Aorta (tissue), 5 donors: Measurements from ENCODE around the gene AGAP1. TPM values are rescaled to one million over a fixed set of nuclear protein-coding genes. Genes with fewer than 3 reads are reported as not detected.

Experiments
- ATAC-seq: fragments of 200-7000 bp; cut with Tn5 transposase; one replicate; pipeline ENCODE4 v1.9.1; 2022; ENCODE audit warnings: moderate library complexity; ENCODE audit not compliant: low FRiP score
- DNase-seq, 2 donors: peaks; one replicate each; pipeline ENCODE4 v3.0.0-alpha.2; 2020
- H3K27ac ChIP-seq, 2 donors: one replicate each; pipeline ENCODE4 v1.5.1; 2013; ENCODE audit warnings: low read length in 2 of 2, mild to moderate bottlenecking in 2 of 2, moderate library complexity in 2 of 2, control low read depth in 1 of 2, inconsistent platforms in 1 of 2, low read depth in 1 of 2
- H3K27me3 ChIP-seq, 2 donors: one replicate each; pipeline ENCODE4 v1.6.1; 2013; ENCODE audit warnings: control low read depth in 1 of 2, low read length in 1 of 2, mild to moderate bottlenecking in 1 of 2, moderate library complexity in 1 of 2; ENCODE audit not compliant: insufficient read depth in 2 of 2, control insufficient read depth in 1 of 2
- H3K36me3 ChIP-seq, 2 donors: one replicate each; pipeline ENCODE4 v1.6.1; 2013; ENCODE audit warnings: control low read depth in 1 of 2, low read length in 1 of 2, mild to moderate bottlenecking in 1 of 2; ENCODE audit not compliant: insufficient read depth in 2 of 2, control insufficient read depth in 1 of 2
- H3K4me1 ChIP-seq, 2 donors: one replicate each; pipeline ENCODE4 v1.6.1; 2013; ENCODE audit warnings: low read length in 2 of 2, control low read depth in 1 of 2, mild to moderate bottlenecking in 1 of 2, moderate library complexity in 1 of 2; ENCODE audit not compliant: insufficient read depth in 2 of 2, control insufficient read depth in 1 of 2
- H3K4me3 ChIP-seq, 2 donors: one replicate each; pipeline ENCODE4 v1.5.1; 2013; ENCODE audit warnings: low read length in 2 of 2, control low read depth in 1 of 2, mild to moderate bottlenecking in 1 of 2
- H3K9me3 ChIP-seq: one replicate; pipeline ENCODE4 v1.6.1; 2013; ENCODE audit warnings: mild to moderate bottlenecking, low read length; ENCODE audit not compliant: control insufficient read depth
- WGBS, 2 donors: extraction: QIAGEN DNeasy Blood & Tissue Kit; methylation state at CpG; one replicate each; pipeline ENCODE4 v1.1.7; 2013; 5-methylcytosine and 5-hydroxymethylcytosine counted together
- intact Hi-C, 2 donors: fragments of 100-400 bp; cut with DNase I; formaldehyde crosslinking; loops; one replicate each; pipeline versions ENCODE4 v1.14.2 to v1.15.0; 2022
- polyA plus RNA-seq, 2 donors: library from polyadenylated mRNA; stranded (reverse); fragments of 200-250 nt; gene quantifications; one replicate each; pipeline ENCODE4 v1.2.3, GENCODE V29; 2013
- total RNA-seq, 2 donors: library from RNA; stranded (reverse); fragmentation: NEBNext Ultra II Directional; extraction: Animal tissue kit (Norgen Biotek cat#: 25700); gene quantifications; one replicate each; pipeline ENCODE4 v1.2.1, GENCODE V29; 2021
- donor health status: healthy with polysubstance abuse.
- donor health status: Bipolar disorder and iron deficiency.
- donor health status: DM: no; HTN: no; CAD: no.
- donor health status: DM: no; HTN: no; CAD: no.
- donor health status: DM: yes; HTN: yes; CAD: no.

AGAP1 gene
- total and polyA plus RNA-seq, 4 donors = 3.0 to 32.7 (median 12.7) TPM

- Histone ChIP-seq H3K27me3 (no peaks in the 10 kb centered on the region), H3K4me1 (no peaks in the 10 kb centered on the region), H3K36me3 (no peaks in the 10 kb centered on the region), H3K27ac (no peak overlapping the region), H3K4me3 (no peak overlapping the region), H3K9me3 (no peaks in the 10 kb centered on the region)
- ATAC-seq = no peak
- intact Hi-C loops = no loop called here
- 87 to 88% methylated on average over 2 of the region's 2 CpGs for WGBS, 2 donors
- DNase-seq = no peak
These were observed 146.0 kb downstream of the AGAP1 start for GRCh38 chr2:235639885-235640284.

DNA sequence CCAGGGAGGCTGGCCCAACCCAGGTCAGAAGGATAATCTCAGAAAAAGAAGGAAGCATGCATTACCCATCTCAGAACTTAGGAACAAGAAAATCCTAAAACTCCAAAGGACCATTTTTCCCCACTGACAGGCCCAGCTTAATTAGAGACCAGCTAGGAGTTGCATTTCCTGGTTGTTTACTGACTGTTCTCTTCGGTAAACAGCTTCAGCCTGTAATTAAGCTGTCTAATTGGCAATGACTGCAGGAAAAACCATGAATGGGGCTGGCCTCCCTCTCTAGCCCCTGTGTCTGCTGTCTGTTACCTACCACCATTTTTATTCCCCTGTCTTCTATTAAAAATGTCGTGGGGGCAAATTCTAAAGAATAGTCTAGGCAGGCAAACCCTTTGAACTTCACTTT is 146.5 kb downstream of the AGAP1 start:
- Histone ChIP-seq H3K4me1 (no peaks in the 10 kb centered on the region), H3K27ac (no peak overlapping the region), H3K4me3 (no peak overlapping the region), H3K9me3 (no peaks in the 10 kb centered on the region), H3K27me3 (no peaks in the 10 kb centered on the region), H3K36me3 (no peaks in the 10 kb centered on the region)
- DNase-seq (no peak), ATAC-seq (no peak)
- WGBS, 2 donors = 88 to 89% methylated on average over 2 of the region's 2 CpGs
- intact Hi-C loops = no loop called here

- Histone ChIP-seq H3K36me3 (no peaks in the 10 kb centered on the region), H3K27ac (no peak overlapping the region), H3K27me3 (no peaks in the 10 kb centered on the region), H3K9me3 (no peaks in the 10 kb centered on the region), H3K4me1 (no peaks in the 10 kb centered on the region), H3K4me3 (no peak overlapping the region)
- ATAC-seq (no peak), DNase-seq (peak; percentile 62 to 86)
- WGBS, 2 donors = 20% methylated on average over 11 of the region's 11 CpGs
- intact Hi-C loops = no loop called here
These were observed 147.3 kb downstream of the AGAP1 start for GRCh38 chr2:235640926-235641723.

DNA sequence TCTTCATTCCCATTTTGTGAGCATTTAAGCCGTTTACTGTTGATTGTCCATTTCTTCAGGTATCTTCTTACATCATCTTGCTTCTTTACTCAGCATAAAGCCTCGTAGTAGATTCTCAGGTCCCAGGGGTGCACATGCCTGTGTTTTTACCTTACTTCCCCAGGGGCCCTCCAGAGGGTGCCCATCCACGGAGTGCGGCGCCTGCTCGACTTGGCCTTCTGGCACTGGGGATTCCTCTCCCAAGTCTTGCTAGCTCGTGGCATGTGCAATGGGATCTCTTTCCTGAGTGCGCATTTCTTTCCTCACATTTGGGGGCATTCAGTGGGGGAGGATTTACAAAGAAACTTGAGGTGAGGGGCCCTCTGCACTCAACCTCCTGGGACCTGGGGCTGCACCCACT is 148.1 kb downstream of the AGAP1 start:
- DNase-seq = no peak
- H3K27ac ChIP-seq = no peak overlapping the region
- WGBS, 2 donors = 80 to 87% methylated on average over 8 of the region's 8 CpGs
- no peaks in the 10 kb centered on the region for H3K27me3 ChIP-seq
- H3K4me3 ChIP-seq = no peak overlapping the region
- H3K36me3 ChIP-seq = no peaks in the 10 kb centered on the region
- H3K4me1 ChIP-seq = no peaks in the 10 kb centered on the region
- intact Hi-C loops = no loop called here
- no peaks in the 10 kb centered on the region for H3K9me3 ChIP-seq
- no peak for ATAC-seq

GRCh38 chr2:235642446-235643098 is 148.7 kb downstream of the AGAP1 start:
- no peaks in the 10 kb centered on the region for H3K4me1 ChIP-seq
- ATAC-seq (peak; percentile 50), DNase-seq (no peak)
- H3K27me3 ChIP-seq = no peaks in the 10 kb centered on the region
- H3K4me3 ChIP-seq = no peak overlapping the region
- no peaks in the 10 kb centered on the region for H3K9me3 ChIP-seq
- H3K36me3 ChIP-seq = no peaks in the 10 kb centered on the region
- no peak overlapping the region for H3K27ac ChIP-seq
- WGBS, 2 donors = 91 to 94% methylated on average over 9 of the region's 9 CpGs
- intact Hi-C loops = no loop called here

DNA sequence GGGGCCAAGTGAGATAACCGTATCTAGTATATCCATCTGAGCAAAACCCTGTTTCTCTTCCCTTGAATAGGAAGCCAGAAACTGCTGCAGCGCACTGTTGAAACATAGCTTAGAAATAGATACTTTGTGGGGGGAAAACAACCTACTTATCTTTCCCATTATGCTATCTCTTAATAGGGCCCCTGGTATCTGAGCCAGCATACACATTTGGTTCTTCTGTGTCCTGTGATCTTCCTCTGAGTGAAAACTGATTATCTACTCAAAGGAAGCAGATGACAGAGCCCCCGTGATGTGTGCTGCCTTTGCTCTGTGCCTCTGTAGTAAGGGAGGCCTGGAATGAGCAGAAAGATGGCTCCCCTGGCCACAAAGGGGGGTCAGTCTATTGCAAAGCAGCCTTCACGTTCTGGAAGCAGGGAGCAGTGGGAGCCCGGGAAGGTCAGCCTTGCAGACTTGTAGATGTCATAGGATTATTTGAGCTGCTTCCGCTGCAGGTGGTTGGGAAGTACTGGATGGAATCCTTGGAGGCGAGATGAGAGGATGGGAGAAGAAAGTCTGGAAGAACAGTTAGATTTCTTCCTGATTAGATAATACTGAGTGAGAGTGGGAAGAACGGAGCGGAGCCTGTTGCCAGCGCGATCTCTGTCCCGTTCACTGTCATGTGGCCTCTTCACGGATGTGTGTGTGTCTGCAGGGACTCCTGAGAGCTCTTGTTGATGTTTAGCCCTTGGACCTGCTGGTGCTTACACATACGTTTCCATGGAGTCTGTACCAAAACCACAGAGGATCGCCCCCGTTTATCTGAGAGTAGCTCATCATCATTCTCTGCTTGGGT is 150.1 kb downstream of the AGAP1 start:
- no peak overlapping the region for H3K27ac ChIP-seq
- no peaks in the 10 kb centered on the region for H3K27me3 ChIP-seq
- H3K4me3 ChIP-seq = no peak overlapping the region
- no peak for DNase-seq
- 87 to 91% methylated on average over 16 of the region's 16 CpGs for WGBS, 2 donors
- H3K4me1 ChIP-seq = no peaks in the 10 kb centered on the region
- H3K9me3 ChIP-seq = no peaks in the 10 kb centered on the region
- no peaks in the 10 kb centered on the region for H3K36me3 ChIP-seq
- no peak for ATAC-seq
- intact Hi-C loops = no loop called here

DNA sequence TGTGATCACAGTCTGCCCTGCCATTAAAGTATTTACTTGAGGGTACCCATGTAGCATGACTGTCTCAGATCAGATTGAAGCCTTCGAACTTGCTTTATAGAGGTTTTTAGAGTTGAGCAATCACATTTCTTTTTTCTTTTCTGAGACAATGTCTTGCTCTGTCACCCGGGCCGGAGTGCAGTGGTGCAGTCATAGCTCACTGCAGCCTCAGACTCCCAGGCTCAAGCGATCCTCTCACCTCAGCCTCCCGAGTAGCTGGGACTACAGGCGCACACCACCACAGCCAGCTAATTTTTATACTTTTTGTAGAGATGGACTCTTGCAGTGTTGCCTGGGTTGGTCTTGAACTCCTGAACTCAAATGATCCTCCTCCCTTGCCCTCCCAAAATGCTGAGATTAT is 153.4 kb downstream of the AGAP1 start:
- DNase-seq = no peak
- no peak overlapping the region for H3K4me3 ChIP-seq
- H3K36me3 ChIP-seq = no peaks in the 10 kb centered on the region
- WGBS, 2 donors = 97% methylated on average over 6 of the region's 6 CpGs
- H3K27ac ChIP-seq = no peak overlapping the region
- no peaks in the 10 kb centered on the region for H3K9me3 ChIP-seq
- intact Hi-C loops = no loop called here
- no peak for ATAC-seq
- H3K4me1 ChIP-seq = no peaks in the 10 kb centered on the region
- H3K27me3 ChIP-seq = no peaks in the 10 kb centered on the region

GRCh38 chr2:235647877-235648276 is 154.0 kb downstream of the AGAP1 start:
- WGBS, 2 donors = 5 to 39% methylated on average over 3 of the region's 3 CpGs
- H3K4me3 ChIP-seq = no peak overlapping the region
- DNase-seq (no peak), ATAC-seq (no peak)
- H3K27me3 ChIP-seq = no peaks in the 10 kb centered on the region
- H3K27ac ChIP-seq = no peak overlapping the region
- H3K4me1 ChIP-seq = no peaks in the 10 kb centered on the region
- intact Hi-C loops = no loop called here
- H3K9me3 ChIP-seq = no peaks in the 10 kb centered on the region
- H3K36me3 ChIP-seq = no peaks in the 10 kb centered on the region
